HUDEP-2 (cell line): ENCODE results near the gene KRTAP5-10.
"Not testable (repeated sequence)": the region's sequence is repeated elsewhere in the genome, so short reads cannot be mapped to it uniquely, and the experiment has no call there.

Experiments used
- DNase-seq, 76 experiments: peaks; one replicate each; lab custom pipeline; 2025; ENCODE audit not compliant: unreplicated experiment in 76 of 76; lab: John Stamatoyannopoulos, UW

The KRTAP5-10 gene

GRCh38 chr11:71542382-71542781, 23.0 kb upstream of the KRTAP5-10 start:
- DNase-seq = no peak

- DNase-seq = no peak
Measured at GRCh38 chr11:71542879-71543777, 22.2 kb upstream of the KRTAP5-10 start.

GRCh38 chr11:71543866-71544265, 21.5 kb upstream of the KRTAP5-10 start:
- no peak for DNase-seq

DNA sequence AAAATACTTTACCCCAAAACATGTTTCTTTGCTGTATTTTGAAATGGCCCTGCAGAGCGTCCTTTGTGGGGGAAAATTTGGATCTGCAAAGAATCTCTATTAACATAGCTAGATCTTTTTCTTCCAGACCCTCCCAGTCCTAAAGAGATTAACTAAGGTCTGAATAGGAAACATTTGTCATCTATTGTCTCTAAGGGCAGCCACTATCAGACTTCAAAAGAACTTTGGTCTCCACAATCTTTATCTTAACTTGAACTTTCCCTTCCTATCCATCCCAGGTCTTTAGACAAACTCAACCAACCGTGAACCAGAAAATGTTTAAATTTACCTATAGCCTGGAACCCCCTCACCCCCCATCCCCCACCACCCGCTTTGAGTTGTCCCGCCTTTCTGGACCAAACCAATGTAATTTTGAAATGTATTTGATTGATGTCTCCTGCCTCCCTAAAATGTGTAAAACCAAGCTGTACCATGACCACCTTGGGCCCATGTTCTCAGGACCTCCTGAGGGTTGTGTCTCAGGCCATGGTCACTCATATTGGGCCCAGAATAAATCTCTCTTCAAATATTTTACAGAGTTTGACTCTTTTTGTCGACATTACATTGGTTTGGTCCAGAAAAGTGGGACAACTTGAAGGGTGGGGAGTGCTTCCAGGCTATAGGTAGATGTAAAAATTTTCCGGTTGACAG, 20.7 kb upstream of the KRTAP5-10 start:
- DNase-seq = no peak

DNA sequence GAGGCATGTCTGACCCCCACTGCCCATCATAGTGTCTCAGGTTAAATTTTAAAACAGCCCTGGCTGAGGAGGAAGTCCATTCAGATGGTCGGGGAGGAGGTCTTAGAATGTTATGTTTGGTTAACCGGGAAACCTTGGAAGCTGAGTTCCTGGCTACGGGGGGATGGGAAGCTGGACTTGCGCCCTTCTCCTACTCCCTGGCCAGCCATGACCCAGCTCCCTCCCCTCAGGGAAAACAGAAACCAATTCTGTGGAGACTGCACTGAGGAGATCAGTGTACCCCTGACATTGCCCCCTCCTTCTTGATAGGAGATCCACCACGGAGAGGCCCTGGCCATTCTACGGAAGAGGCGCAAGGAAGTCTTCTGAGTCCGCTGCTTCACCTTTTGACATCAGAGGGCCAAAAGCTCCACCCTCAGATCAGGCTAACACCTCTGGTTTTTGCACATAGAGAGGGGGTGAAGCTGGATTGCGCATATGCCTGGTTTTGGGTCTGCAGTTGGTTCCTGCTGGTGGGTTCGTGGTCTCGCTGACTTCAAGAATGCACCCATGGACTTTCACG, 19.9 kb upstream of the KRTAP5-10 start:
- DNase-seq = no peak

DNA sequence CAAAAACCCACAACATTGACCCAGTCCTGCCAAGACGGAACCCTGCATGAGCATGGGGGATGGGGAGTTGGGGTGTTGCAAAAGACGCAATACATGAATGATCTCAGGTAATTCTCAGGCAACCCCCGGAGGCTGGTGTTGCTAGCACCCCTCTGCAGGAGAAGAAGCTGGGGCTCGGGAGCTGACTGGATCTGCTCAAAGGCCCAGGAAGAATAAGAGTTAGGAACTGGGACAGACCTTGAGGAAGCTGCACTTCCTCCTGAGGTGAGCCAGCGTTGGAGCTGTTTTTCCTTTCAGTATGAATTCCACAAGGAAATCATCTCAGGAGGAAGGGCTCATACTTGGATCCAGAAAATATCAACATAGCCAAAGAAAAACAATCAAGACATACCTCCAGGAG, 17.2 kb upstream of the KRTAP5-10 start, which contains the start of gene KRTAP5-9:
Gene KRTAP5-9, plus strand, starts transcription at position 301 of the 400 bp plus-strand sequence. CDS start 238 bp downstream, outside the sequence.
- DNase-seq = no peak

DNA sequence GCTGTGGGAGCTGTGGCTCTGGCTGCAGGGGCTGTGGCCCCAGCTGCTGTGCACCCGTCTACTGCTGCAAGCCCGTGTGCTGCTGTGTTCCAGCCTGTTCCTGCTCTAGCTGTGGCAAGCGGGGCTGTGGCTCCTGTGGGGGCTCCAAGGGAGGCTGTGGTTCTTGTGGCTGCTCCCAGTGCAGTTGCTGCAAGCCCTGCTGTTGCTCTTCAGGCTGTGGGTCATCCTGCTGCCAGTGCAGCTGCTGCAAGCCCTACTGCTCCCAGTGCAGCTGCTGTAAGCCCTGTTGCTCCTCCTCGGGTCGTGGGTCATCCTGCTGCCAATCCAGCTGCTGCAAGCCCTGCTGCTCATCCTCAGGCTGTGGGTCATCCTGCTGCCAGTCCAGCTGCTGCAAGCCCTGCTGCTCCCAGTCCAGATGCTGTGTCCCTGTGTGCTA, 16.6 kb upstream of the KRTAP5-10 start:
- no peak for DNase-seq

DNA sequence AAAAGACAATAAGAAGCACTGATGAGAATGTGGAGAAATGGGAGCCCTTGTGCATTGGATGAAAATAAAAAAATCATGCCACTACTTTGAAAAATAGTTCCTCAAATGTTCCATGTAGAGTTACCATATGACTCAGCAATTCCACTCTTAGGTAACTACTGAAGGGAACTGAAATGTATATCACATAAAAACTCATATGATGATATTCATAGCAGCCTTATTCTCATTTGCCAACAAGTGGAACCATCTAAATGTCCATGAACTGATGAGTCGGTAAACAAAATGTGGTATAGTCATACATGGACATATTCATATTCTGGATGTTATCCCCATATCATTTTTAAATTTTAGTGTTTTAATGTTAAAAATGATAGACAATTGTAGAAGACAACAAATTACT, 13.7 kb upstream of the KRTAP5-10 start:
- no peak for DNase-seq

DNA sequence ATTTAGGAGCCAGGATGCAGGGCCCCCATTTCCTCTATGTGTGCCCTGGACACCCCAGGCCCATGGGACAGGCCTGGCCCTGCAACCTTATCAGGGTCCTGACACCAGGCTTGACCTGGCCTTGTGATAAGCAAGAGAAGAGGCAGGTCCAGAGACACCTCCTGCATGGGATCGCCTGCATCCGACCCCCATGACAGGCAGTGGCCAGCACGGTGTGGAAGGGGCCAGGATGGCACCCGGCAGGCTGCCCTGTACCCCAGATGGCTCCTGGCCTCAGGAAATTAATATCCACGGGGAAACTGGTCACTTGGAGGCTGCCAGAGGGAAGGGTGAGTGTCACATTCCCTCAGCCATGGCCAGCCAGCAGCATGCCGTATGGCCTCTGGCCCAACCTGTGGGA, 10.4 kb upstream of the KRTAP5-10 start:
- no peak for DNase-seq

DNA sequence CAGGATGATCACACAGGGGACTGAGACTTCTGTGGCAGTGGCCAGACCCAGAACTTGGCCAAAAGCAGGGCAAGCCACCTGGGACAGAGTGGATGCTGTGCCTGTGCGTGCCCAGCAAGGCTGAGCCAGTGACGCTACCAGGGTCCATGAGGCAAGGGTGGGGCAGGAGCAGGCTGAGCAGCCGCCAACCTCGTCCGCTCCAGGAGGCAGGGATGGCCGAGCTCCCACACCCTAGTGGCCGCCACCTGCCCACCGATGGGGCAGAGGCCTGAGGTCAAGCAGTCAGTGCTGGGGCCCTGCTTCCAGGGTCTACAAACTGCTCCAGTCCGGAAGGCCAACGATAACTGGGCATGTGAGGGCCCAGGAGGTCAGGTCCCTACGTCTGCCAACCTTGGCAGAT, 9.9 kb upstream of the KRTAP5-10 start:
- no peak for DNase-seq

- DNase-seq = no peak
Measured at GRCh38 chr11:71556018-71556417, 9.3 kb upstream of the KRTAP5-10 start.

DNA sequence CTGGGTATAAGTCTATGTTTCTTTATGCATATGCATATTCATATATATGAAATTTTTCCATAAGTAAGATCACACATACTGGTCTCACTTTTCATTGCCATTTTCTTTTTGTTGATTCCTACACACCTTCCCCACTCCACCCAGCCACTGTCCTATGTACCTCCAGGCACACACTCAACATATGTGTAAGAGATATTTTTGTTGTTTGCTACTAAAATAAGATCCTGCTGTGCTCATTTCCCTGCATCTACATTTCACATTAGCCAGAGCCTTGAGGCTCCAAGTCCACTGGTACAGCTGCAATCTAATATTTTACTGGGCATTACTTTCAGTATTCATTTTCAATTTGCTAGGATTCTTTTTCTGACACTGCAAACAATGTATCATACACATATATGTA, 8.1 kb upstream of the KRTAP5-10 start:
- DNase-seq = no peak

- no peak for DNase-seq
Measured at GRCh38 chr11:71558996-71559395, 6.4 kb upstream of the KRTAP5-10 start.

DNA sequence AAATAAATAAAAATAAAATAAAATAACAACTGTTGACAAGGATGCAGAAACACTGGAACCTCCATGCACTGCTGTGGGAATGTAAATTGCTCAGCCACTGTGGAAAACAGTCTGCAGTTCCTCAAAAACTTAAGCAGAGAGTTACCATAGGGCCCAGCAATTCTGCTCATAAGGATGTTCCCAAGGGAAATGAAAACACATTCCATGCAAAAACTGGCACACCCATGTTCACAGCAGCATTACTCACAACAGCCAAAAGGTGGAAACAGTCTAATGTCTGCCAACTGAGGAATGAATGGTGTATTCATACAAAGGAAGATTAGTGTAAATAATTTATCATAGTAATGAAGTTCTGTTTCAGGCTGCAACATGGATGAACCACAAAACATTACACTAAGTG, 3.2 kb upstream of the KRTAP5-10 start:
- DNase-seq = no peak

DNA sequence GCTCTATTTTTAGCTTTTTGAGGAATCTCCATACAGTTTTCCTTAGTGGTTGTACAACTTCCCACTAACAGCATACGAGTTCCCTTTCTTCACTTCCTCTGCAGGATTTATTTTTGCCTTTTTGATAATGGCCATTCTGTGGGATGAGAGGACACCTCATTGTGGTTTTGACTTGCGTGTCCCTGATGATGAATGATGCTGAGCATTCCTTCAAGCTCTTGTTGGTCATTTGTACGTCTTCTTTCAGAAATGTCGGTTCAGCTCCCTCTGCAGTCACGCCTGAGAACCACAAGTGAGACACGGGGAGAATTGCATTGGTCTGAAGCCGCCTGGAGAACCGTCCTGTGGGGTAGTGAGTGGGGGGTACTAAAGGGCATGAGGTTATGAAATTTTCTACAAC, 2.0 kb upstream of the KRTAP5-10 start:
- peak in 26 of 76 experiments; percentile 2 to 39 (median 10) for DNase-seq

DNA sequence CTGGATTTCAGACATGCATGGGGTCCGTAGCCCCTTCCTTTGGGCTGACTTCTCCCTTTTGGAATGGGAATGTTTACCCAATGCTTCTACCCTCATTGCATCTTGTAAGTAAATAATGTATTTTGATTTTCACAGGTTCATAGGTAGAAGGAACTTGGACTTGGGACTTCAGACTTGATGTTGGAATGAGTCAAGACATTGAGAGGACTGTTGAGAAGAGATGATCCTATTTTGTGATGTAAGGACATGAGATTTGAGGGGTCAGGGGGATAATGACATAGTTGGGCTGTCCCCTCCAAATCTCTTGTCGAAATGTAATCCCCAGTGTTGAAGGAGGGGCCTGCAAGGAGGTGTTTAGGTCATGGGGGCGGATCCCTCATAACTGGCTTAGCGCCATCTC, 933 bp upstream of the KRTAP5-10 start:
- DNase-seq = no peak

DNA sequence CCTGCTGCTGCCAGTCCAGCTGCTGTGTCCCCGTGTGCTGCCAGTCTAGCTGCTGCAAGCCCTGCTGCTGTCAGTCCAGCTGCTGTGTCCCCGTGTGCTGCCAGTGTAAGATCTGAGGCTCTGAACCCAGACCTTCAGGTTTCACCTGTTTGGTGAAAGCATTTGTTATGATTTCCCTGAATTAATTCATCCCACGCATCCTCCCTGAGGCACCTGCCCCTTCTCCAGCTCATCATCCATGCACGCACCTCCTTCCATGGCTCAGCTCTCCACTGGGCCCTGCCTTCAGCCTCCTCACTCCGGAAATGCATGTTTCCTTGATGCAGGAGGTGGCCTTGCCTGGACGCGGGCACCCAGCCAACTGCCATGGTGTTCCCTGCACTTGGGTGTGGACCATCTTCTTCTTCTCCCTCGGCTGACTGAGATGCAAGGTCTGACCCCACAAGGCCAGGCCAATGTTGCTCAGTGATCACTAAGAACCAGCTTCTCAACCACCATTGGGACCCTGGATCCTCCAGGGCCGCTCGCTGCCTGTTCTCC, 788 bp downstream of the KRTAP5-10 start:
- no peak for DNase-seq

- not testable (repeated sequence) for DNase-seq
Measured at GRCh38 chr11:71566626-71567599, 1.6 kb downstream of the KRTAP5-10 start.

DNA sequence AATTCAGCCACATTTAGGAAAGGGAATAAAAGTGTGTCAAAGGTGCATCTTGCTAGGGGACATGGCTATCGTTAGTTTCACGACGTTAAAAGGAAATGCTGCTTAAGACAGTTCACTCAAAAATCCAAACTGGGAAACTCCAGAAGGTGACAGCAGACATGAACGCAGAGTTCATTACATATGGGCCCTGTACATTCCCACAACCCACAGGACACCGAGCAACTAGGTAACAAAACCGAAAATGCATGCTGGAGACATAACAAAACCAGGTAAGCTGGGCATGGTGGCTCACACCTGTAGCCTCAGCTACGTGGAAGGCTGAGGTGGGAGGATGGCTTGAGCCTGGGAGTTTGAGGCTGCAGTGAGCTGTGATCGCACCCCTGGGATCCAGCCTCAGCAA, 2.3 kb downstream of the KRTAP5-10 start:
- DNase-seq = not testable (repeated sequence)

GRCh38 chr11:71568704-71569349, 3.5 kb downstream of the KRTAP5-10 start:
- no peak for DNase-seq
